SK-N-SH (cell line): Measurements from ENCODE around the gene PCDHGA1.

Experiments
- CHD2 ChIP-seq: fragments of 150-350 bp; IDR thresholded peaks from 2 replicates; pipeline ENCODE4 v1.6.1; 2018; ENCODE audit warnings: low read length; ENCODE audit not compliant: partially characterized antibody
- EZH2phosphoT487 ChIP-seq: fragments of 200-600 bp; sonication (generic); IDR thresholded peaks from 2 replicates; pipeline ENCODE4 v1.6.1; 2017; ENCODE audit warnings: low read depth, mixed run types, mild to moderate bottlenecking, antibody characterized with exemption, moderate library complexity, borderline replicate concordance
- MAX ChIP-seq: IDR thresholded peaks from 2 replicates; pipeline ENCODE4 v1.4.0; 2012; ENCODE audit warnings: low read depth
- NRF1 ChIP-seq: IDR thresholded peaks from 2 replicates; pipeline ENCODE4 v1.6.1; 2012; ENCODE audit warnings: low read depth, mild to moderate bottlenecking, low read length
- POLR2AphosphoS5 ChIP-seq: IDR thresholded peaks from 2 replicates; pipeline ENCODE4 v1.6.1; 2012; ENCODE audit warnings: low read depth, low read length
- SMC3 ChIP-seq: IDR thresholded peaks from 2 replicates; pipeline ENCODE4 v1.6.1; 2012; ENCODE audit warnings: low read depth, low read length, improper control_type of control experiment
- YY1 ChIP-seq: IDR thresholded peaks from 2 replicates; pipeline ENCODE4 v1.4.0; 2012; ENCODE audit warnings: low read depth, mild to moderate bottlenecking
- TF ChIP-seq, protein P1 (sequence below): fragments of 200-600 bp; sonication (generic); IDR thresholded peaks from 2 replicates; pipeline ENCODE4 v1.6.1; 2017; ENCODE audit warnings: antibody characterized with exemption, mild to moderate bottlenecking, moderate library complexity

DNA sequence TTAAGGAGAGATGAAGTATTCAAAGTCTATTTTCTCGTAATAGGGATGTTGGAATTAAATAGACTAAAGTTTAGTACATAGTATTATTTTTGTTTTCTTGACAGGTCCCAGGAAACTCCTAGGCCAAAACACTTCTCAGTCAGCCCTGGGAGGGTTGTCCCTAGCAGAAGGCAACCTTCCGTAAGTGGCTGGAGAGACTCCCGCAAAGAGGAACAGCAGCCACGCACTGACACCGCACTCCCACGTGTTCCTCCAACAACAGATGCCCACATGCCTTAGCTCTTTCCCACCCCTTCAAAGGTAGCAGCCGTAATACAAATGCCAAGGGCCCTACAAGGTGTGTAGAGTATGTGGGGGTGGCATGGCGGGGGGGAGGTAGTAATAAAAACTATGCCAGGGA lies 187.0 kb downstream of the PCDHGA1 start:
- TF ChIP-seq POLR2AphosphoS5 (no peak), CHD2 (no peak), SMC3 (no peak), MAX (no peak), YY1 (no peak), EZH2phosphoT487 (no peak), NRF1 (no peak)
- TF ChIP-seq, protein P1, sequence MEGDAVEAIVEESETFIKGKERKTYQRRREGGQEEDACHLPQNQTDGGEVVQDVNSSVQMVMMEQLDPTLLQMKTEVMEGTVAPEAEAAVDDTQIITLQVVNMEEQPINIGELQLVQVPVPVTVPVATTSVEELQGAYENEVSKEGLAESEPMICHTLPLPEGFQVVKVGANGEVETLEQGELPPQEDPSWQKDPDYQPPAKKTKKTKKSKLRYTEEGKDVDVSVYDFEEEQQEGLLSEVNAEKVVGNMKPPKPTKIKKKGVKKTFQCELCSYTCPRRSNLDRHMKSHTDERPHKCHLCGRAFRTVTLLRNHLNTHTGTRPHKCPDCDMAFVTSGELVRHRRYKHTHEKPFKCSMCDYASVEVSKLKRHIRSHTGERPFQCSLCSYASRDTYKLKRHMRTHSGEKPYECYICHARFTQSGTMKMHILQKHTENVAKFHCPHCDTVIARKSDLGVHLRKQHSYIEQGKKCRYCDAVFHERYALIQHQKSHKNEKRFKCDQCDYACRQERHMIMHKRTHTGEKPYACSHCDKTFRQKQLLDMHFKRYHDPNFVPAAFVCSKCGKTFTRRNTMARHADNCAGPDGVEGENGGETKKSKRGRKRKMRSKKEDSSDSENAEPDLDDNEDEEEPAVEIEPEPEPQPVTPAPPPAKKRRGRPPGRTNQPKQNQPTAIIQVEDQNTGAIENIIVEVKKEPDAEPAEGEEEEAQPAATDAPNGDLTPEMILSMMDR, result no peak
